IMR-90 (cell line): ENCODE data around the gene PRKAG2. TPM values are rescaled to one million over a fixed set of nuclear protein-coding genes. Genes with fewer than 3 reads are reported as not detected.

ENCODE experiments used
- ATAC-seq: fragments of 200-7000 bp; cut with Tn5 transposase; 2 replicates; pipeline ENCODE4 v1.9.1; 2020; ENCODE audit warnings: low read depth, mild to moderate bottlenecking, moderate library complexity
- BruUV-seq: library from RNA; stranded (reverse); fragments of 400-500 nt; replicated peaks from 2 replicates; lab custom pipeline; 2021; lab: Mats Ljungman, UMichigan
- CTCF ChIA-PET: fragments of 300-600 bp; formaldehyde crosslinking; extraction: SDS; loops from one replicate; lab custom pipeline; 2021; ENCODE audit warnings: antibody characterized with exemption; lab: Yijun Ruan, JAX
- POLR2A ChIA-PET: fragments of 300-600 bp; sonication (Branson Sonifier 250); formaldehyde crosslinking; loops from one replicate; lab custom pipeline; 2022; ENCODE audit warnings: antibody characterized with exemption; ENCODE audit not compliant: unreplicated experiment; lab: Charles Lee
- DNase-seq: peaks from one replicate; pipeline ENCODE4 v3.0.0; 2013
- H2AFZ ChIP-seq: replicated peaks from 2 replicates; pipeline ENCODE3; 2013; ENCODE audit warnings: low read length, mild to moderate bottlenecking; ENCODE audit not compliant: poor library complexity
- H2AK5ac ChIP-seq: 2 replicates; pipeline ENCODE4 v1.6.1; 2013; ENCODE audit warnings: low read depth, low read length, inconsistent platforms
- H2AK9ac ChIP-seq: replicated peaks from 2 replicates; pipeline ENCODE3; 2013; ENCODE audit warnings: mild to moderate bottlenecking, low read depth, low read length, moderate library complexity; ENCODE audit not compliant: poor library complexity
- H2BK120ac ChIP-seq: 2 replicates; pipeline ENCODE4 v1.6.1; 2013; ENCODE audit warnings: low read depth, low read length, inconsistent platforms
- H2BK15ac ChIP-seq: 3 replicates; pipeline ENCODE4 v1.6.1; 2013; ENCODE audit warnings: low read depth, low read length, inconsistent platforms
- H2BK20ac ChIP-seq: 2 replicates; pipeline ENCODE4 v1.6.1; 2013; ENCODE audit warnings: low read depth, mild to moderate bottlenecking, inconsistent platforms, low read length, moderate library complexity
- H2BK5ac ChIP-seq: 2 replicates; pipeline ENCODE4 v1.6.1; 2013; ENCODE audit warnings: mild to moderate bottlenecking, low read depth, low read length, inconsistent platforms; ENCODE audit not compliant: poor library complexity, severe bottlenecking
- H3K14ac ChIP-seq: replicated peaks from 2 replicates; pipeline ENCODE4 v1.6.1; 2013; ENCODE audit warnings: low read depth, low read length, inconsistent platforms
- H3K18ac ChIP-seq: 2 replicates; pipeline ENCODE4 v1.6.1; 2013; ENCODE audit warnings: low read depth, low read length, control low read depth
- H3K23ac ChIP-seq: 2 replicates; pipeline ENCODE4 v1.6.1; 2013; ENCODE audit warnings: low read depth, low read length, inconsistent platforms
- H3K27ac ChIP-seq: 2 replicates; pipeline ENCODE4 v1.5.1; 2013; ENCODE audit warnings: mild to moderate bottlenecking, control low read depth, low read length; ENCODE audit not compliant: insufficient read depth
- H3K27me3 ChIP-seq: 2 replicates; pipeline ENCODE4 v1.6.1; 2013; ENCODE audit warnings: low read length; ENCODE audit not compliant: control insufficient read depth, insufficient read depth
- H3K36me3 ChIP-seq: 2 replicates; pipeline ENCODE4 v1.6.1; 2013; ENCODE audit warnings: low read length, mixed read lengths; ENCODE audit not compliant: control insufficient read depth, insufficient read depth
- H3K4ac ChIP-seq: 2 replicates; pipeline ENCODE4 v1.6.1; 2013; ENCODE audit warnings: low read depth, low read length, inconsistent platforms
- H3K4me1 ChIP-seq: 2 replicates; pipeline ENCODE4 v1.6.1; 2013; ENCODE audit warnings: low read length, mixed read lengths; ENCODE audit not compliant: control insufficient read depth, insufficient read depth
- H3K4me2 ChIP-seq: 2 replicates; pipeline ENCODE4 v1.6.1; 2013; ENCODE audit warnings: low read depth, mild to moderate bottlenecking, control low read depth, low read length, moderate library complexity
- H3K4me3 ChIP-seq: 2 replicates; pipeline ENCODE4 v1.5.1; 2013; ENCODE audit warnings: low read depth, mild to moderate bottlenecking, control low read depth, low read length, moderate library complexity; ENCODE audit not compliant: insufficient read depth
- H3K56ac ChIP-seq: 2 replicates; pipeline ENCODE4 v1.6.1; 2013; ENCODE audit warnings: low read length, inconsistent platforms; ENCODE audit not compliant: insufficient read depth; ENCODE audit errors: extremely low read depth
- H3K79me1 ChIP-seq, 2 experiments: 2 replicates each; pipeline ENCODE4 v1.6.1; 2013; ENCODE audit warnings: low read length in 2 of 2, inconsistent platforms in 1 of 2, low read depth in 1 of 2
- H3K9ac ChIP-seq: 2 replicates; pipeline ENCODE4 v1.6.1; 2013; ENCODE audit warnings: low read depth, low read length, control low read depth
- H3K9me1 ChIP-seq: 2 replicates; pipeline ENCODE4 v1.6.1; 2013; ENCODE audit warnings: low read length, inconsistent platforms; ENCODE audit not compliant: insufficient read depth
- H3K9me3 ChIP-seq: 2 replicates; pipeline ENCODE4 v1.6.1; 2013; ENCODE audit warnings: low read length; ENCODE audit not compliant: control insufficient read depth, insufficient read depth
- H4K20me1 ChIP-seq: 2 replicates; pipeline ENCODE4 v1.6.1; 2013; ENCODE audit warnings: low read length, inconsistent platforms; ENCODE audit not compliant: insufficient read depth
- H4K5ac ChIP-seq: 2 replicates; pipeline ENCODE4 v1.6.1; 2013; ENCODE audit warnings: mild to moderate bottlenecking, low read depth, low read length, control low read depth
- H4K8ac ChIP-seq, 2 experiments: 2 replicates each; pipeline ENCODE4 v1.6.1; 2013; ENCODE audit warnings: low read depth in 2 of 2, low read length in 2 of 2, control low read depth in 1 of 2, inconsistent platforms in 1 of 2
- H4K91ac ChIP-seq: 2 replicates; pipeline ENCODE4 v1.6.1; 2013; ENCODE audit warnings: low read depth, low read length, inconsistent platforms; ENCODE audit not compliant: insufficient read depth
- BHLHE40 ChIP-seq: fragments of 150-350 bp; IDR thresholded peaks from 2 replicates; pipeline ENCODE4 v1.6.1; 2016; ENCODE audit warnings: mild to moderate bottlenecking, low read depth, low read length
- CEBPB ChIP-seq: IDR thresholded peaks from 2 replicates; pipeline ENCODE4 v1.6.1; 2012; ENCODE audit warnings: low read depth, low read length, improper control_type of control experiment
- CHD1 ChIP-seq: IDR thresholded peaks from 2 replicates; pipeline ENCODE4 v1.6.1; 2012; ENCODE audit warnings: low read depth, low read length, improper control_type of control experiment
- CTCF ChIP-seq: conservative IDR thresholded peaks from 2 replicates; pipeline ENCODE4 v1.5.1; 2012; ENCODE audit warnings: mild to moderate bottlenecking, low read depth, low read length, improper control_type of control experiment
- FOS ChIP-seq: fragments of 150-350 bp; IDR thresholded peaks from 2 replicates; pipeline ENCODE4 v1.6.1; 2016; ENCODE audit warnings: low read depth, low read length
- MAFK ChIP-seq: IDR thresholded peaks from 2 replicates; pipeline ENCODE4 v1.6.1; 2012; ENCODE audit warnings: low read depth, low read length, improper control_type of control experiment
- MAZ ChIP-seq: IDR thresholded peaks from 2 replicates; pipeline ENCODE4 v1.6.1; 2012; ENCODE audit warnings: low read depth, mild to moderate bottlenecking, low read length, improper control_type of control experiment, moderate library complexity, borderline replicate concordance
- MXI1 ChIP-seq: IDR thresholded peaks from 2 replicates; pipeline ENCODE4 v1.6.1; 2012; ENCODE audit warnings: low read depth, mild to moderate bottlenecking, low read length, moderate library complexity, borderline replicate concordance
- NFE2L2 ChIP-seq: fragments of 150-350 bp; IDR thresholded peaks from 2 replicates; pipeline ENCODE4 v1.6.1; 2016; ENCODE audit warnings: low read depth, mild to moderate bottlenecking, low read length
- POLR2A ChIP-seq: IDR thresholded peaks from 2 replicates; pipeline ENCODE4 v1.6.1; 2012; ENCODE audit warnings: mild to moderate bottlenecking, low read depth, low read length
- RAD21 ChIP-seq: IDR thresholded peaks from 2 replicates; pipeline ENCODE4 v1.6.1; 2012; ENCODE audit warnings: low read length, improper control_type of control experiment
- RCOR1 ChIP-seq: IDR thresholded peaks from 2 replicates; pipeline ENCODE4 v1.6.1; 2012; ENCODE audit warnings: mild to moderate bottlenecking, low read length, improper control_type of control experiment; ENCODE audit not compliant: insufficient replicate concordance
- RFX5 ChIP-seq: IDR thresholded peaks from 2 replicates; pipeline ENCODE4 v1.8.0; 2012; ENCODE audit warnings: low read depth, mild to moderate bottlenecking, low read length, moderate library complexity
- SMC3 ChIP-seq: fragments of 150-350 bp; IDR thresholded peaks from 2 replicates; pipeline ENCODE4 v1.6.1; 2016; ENCODE audit warnings: low read depth, mild to moderate bottlenecking, antibody characterized with exemption, low read length, moderate library complexity
- USF2 ChIP-seq: fragments of 150-350 bp; IDR thresholded peaks from 2 replicates; pipeline ENCODE4 v1.6.1; 2017; ENCODE audit warnings: mild to moderate bottlenecking, antibody characterized with exemption, low read length, low read depth
- WGBS, 2 experiments: methylation state at CpG; one replicate each; pipeline versions ENCODE4 v1.1.5 to v1.1.7; 2013; ENCODE audit warnings: missing lambda C conversion rate in 2 of 2; ENCODE audit not compliant: insufficient read length in 1 of 2; ENCODE audit errors: extremely low coverage in 2 of 2; 5-methylcytosine and 5-hydroxymethylcytosine counted together
- dilution Hi-C: fragments of 300-500 bp; cut with HindIII; formaldehyde crosslinking; loops from one replicate; pipeline ENCODE4 v1.14.3; 2018; ENCODE audit warnings: low sequenced_read_pairs; ENCODE audit not compliant: unreplicated experiment
- in situ Hi-C: fragments of 300-500 bp; cut with MboI; formaldehyde crosslinking; loops from 3 replicates; pipeline ENCODE4 v1.14.3; 2019; ENCODE audit warnings: low sequenced_read_pairs, inconsistent platforms, mixed read lengths
- intact Hi-C: fragments of 100-400 bp; cut with micrococcal nuclease; formaldehyde crosslinking; loops from 2 replicates; pipeline ENCODE4 v1.10.0; 2022
- polyA plus RNA-seq, 3 experiments: library from polyadenylated mRNA; depleted of rRNA; stranded (reverse); fragments of >200 nt; gene quantifications; 2 replicates each; pipeline ENCODE4 v1.2.3, GENCODE V29; 2012; ENCODE audit warnings: low replicate concordance in 1 of 3
- total RNA-seq: library from RNA; depleted of rRNA; stranded (reverse); fragments of >200 nt; gene quantifications from 2 replicates; pipeline ENCODE4 v1.2.3, GENCODE V29; 2012
- TF ChIP-seq, protein P1 (sequence below): fragments of 150-350 bp; IDR thresholded peaks from 2 replicates; pipeline ENCODE4 v1.6.1; 2016; ENCODE audit warnings: low read depth, mild to moderate bottlenecking, low read length, moderate library complexity, borderline replicate concordance

PRKAG2 gene
- total and polyA plus RNA-seq, 2 of the 4 experiments (the other 2 are of a cell fraction) = 15.4 to 21.6 TPM

DNA sequence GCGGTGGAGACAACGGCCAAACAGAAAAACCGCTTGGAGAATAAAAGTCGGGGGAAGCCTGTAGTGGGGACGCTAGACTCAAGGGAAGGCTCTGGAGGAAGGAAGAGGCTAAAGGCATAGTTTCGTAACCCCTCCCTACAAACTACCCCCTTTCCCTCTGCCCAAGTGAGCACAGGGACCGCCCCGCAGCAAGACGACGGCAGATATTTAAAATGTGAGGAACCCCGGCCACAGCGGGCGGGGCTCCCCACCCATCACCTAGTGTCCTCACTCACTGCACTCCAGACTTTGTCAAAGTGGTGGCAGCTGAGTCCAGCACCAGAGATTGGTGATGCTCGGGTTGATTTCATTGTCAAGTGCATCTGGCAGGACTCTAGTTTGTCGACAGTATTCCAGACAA, 69.1 kb downstream of the PRKAG2 start:
- no peak overlapping the region for H4K8ac ChIP-seq
- dilution Hi-C loops (no loop called here), in situ Hi-C loops (no loop called here), intact Hi-C loops (no loop called here)
- no peak overlapping the region for H3K4ac ChIP-seq
- no peak overlapping the region for H2AFZ ChIP-seq
- H3K23ac ChIP-seq = no peak overlapping the region
- H2BK120ac ChIP-seq = no peak overlapping the region
- no peaks in the 10 kb centered on the region for H4K20me1 ChIP-seq
- H3K18ac ChIP-seq = no peak overlapping the region
- no peak overlapping the region for H3K14ac ChIP-seq
- H3K4me3 ChIP-seq = no peak overlapping the region
- no peaks in the 10 kb centered on the region for H3K4me1 ChIP-seq
- no TSS peak for BruUV-seq
- no peak for DNase-seq
- POLR2A ChIA-PET = no interaction called here
- H3K9me1 ChIP-seq = no peaks in the 10 kb centered on the region
- no peak overlapping the region for H3K27ac ChIP-seq
- no peak overlapping the region for H2AK9ac ChIP-seq
- H4K5ac ChIP-seq = no peak overlapping the region
- no peaks in the 10 kb centered on the region for H3K9me3 ChIP-seq
- no peak overlapping the region for H3K56ac ChIP-seq
- no CpG with 5 or more reads among the region's 15 CpGs for WGBS, 2 experiments
- CTCF ChIA-PET = no interaction called here
- no peak overlapping the region for H3K9ac ChIP-seq
- no peak overlapping the region for H3K4me2 ChIP-seq
- no peak overlapping the region for H2BK5ac ChIP-seq
- H3K27me3 ChIP-seq = peaks cover 51% of the 10 kb centered on the region
- H3K79me1 ChIP-seq = no peaks in the 10 kb centered on the region
- no peak overlapping the region for H2BK15ac ChIP-seq
- no peak overlapping the region for H2BK20ac ChIP-seq
- H3K36me3 ChIP-seq = no peaks in the 10 kb centered on the region
- ATAC-seq = no peak
- TF ChIP-seq USF2 (no peak), CHD1 (no peak), MXI1 (no peak), RFX5 (no peak), BHLHE40 (no peak), MAFK (no peak), CTCF (no peak), MAZ (no peak), RAD21 (no peak), POLR2A (no peak), SMC3 (no peak), FOS (no peak), NFE2L2 (no peak), RCOR1 (no peak), CEBPB (no peak)
- TF ChIP-seq, protein P1, sequence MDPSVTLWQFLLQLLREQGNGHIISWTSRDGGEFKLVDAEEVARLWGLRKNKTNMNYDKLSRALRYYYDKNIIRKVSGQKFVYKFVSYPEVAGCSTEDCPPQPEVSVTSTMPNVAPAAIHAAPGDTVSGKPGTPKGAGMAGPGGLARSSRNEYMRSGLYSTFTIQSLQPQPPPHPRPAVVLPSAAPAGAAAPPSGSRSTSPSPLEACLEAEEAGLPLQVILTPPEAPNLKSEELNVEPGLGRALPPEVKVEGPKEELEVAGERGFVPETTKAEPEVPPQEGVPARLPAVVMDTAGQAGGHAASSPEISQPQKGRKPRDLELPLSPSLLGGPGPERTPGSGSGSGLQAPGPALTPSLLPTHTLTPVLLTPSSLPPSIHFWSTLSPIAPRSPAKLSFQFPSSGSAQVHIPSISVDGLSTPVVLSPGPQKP = no peak
- H2AK5ac ChIP-seq = no peak overlapping the region
- H4K91ac ChIP-seq = no peak overlapping the region
